ENCODE data around the gene ZNF330.

ZNF330 gene

DNA sequence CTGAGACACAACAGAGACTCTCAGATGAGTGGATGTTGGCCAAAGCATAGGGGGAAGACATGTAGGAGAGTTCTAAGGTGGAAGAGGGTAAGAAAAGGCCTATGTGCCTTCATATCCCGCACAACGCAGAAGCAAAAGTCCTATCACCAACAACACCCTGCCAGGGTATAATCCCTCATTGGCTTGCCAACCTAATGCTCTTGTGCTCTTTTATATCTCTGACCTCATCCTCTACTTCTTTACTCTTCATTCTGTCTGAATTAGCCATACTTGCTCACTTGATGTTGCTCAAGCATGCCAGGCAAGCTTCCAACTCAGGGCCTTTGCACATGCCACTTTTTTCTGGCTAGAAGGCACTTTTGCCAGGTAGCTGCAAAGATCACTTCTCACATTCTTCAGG, 28.1 kb upstream of the ZNF330 start:
- H3K4me3 ChIP-seq (replicated peaks; ENCODE audit: low read depth, low read length) = no peak overlapping the region
- TF ChIP-seq, protein P1, sequence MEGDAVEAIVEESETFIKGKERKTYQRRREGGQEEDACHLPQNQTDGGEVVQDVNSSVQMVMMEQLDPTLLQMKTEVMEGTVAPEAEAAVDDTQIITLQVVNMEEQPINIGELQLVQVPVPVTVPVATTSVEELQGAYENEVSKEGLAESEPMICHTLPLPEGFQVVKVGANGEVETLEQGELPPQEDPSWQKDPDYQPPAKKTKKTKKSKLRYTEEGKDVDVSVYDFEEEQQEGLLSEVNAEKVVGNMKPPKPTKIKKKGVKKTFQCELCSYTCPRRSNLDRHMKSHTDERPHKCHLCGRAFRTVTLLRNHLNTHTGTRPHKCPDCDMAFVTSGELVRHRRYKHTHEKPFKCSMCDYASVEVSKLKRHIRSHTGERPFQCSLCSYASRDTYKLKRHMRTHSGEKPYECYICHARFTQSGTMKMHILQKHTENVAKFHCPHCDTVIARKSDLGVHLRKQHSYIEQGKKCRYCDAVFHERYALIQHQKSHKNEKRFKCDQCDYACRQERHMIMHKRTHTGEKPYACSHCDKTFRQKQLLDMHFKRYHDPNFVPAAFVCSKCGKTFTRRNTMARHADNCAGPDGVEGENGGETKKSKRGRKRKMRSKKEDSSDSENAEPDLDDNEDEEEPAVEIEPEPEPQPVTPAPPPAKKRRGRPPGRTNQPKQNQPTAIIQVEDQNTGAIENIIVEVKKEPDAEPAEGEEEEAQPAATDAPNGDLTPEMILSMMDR (IDR thresholded peaks at IDR 0.05; ENCODE audit: low read depth, low read length, missing control alignments) = no peak
- no peak for DNase-seq (ENCODE audit: extremely low read depth, low read depth)

DNA sequence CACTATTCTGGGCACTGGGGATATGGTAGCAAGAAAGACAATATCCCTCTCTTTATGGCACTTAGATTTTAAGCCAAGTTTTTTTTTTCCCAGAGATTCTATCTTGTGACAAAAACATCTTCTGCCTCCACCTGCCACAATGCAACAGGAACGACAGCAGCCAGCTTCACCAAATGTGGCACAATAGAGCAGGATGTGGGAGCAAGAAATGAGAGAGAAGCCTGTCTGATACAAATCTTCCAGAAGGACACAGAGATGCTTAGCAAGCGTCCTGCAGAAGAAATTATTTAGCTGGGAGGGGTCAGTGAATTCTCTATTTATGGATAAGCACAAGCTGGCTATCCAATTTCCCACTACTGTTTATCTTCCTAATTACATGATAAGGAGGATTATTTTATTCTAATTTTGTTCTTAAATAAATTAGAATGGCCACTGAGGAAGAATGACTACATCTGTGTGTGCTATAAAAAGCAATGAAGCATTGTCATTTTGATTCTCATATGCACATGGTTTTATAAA, 27.1 kb upstream of the ZNF330 start:
- DNase-seq (ENCODE audit: extremely low read depth, low read depth) = no peak
- TF ChIP-seq, protein P1 (IDR thresholded peaks at IDR 0.05; ENCODE audit: low read depth, low read length, missing control alignments) = no peak
- H3K4me3 ChIP-seq (replicated peaks; ENCODE audit: low read depth, low read length) = no peak overlapping the region

DNA sequence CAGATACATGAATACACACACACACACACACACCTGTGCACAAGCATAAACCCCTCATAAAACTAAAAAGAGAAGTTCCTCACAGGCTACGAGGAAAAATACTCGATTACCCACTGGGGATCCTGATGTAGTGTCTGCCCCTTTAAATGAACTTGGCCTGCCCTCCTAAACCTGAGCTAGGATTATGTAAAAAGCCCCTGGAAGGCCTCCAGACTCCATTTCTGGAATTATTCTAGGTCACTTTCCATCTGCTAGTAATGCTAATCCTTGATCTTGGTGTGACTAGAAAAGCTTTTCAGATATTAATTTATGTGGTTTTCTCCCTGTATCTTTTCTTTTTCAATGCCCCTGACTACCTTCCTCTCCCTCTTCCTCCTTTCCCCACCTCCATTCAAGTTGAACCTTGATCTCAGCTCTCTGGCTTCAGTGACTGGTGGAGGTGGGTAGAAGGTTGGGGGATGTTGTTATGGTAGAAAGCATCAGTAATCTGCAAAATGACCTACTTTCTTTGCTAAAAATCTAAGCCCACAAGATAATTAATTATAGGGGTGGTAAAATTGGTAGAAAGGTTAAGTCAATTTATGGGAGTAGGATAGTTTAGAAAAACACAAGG, 25.5 kb upstream of the ZNF330 start:
- no peak overlapping the region for H3K4me3 ChIP-seq (replicated peaks; ENCODE audit: low read depth, low read length)
- TF ChIP-seq, protein P1 (IDR thresholded peaks at IDR 0.05; ENCODE audit: low read depth, low read length, missing control alignments) = no peak
- DNase-seq (ENCODE audit: extremely low read depth, low read depth) = no peak

DNA sequence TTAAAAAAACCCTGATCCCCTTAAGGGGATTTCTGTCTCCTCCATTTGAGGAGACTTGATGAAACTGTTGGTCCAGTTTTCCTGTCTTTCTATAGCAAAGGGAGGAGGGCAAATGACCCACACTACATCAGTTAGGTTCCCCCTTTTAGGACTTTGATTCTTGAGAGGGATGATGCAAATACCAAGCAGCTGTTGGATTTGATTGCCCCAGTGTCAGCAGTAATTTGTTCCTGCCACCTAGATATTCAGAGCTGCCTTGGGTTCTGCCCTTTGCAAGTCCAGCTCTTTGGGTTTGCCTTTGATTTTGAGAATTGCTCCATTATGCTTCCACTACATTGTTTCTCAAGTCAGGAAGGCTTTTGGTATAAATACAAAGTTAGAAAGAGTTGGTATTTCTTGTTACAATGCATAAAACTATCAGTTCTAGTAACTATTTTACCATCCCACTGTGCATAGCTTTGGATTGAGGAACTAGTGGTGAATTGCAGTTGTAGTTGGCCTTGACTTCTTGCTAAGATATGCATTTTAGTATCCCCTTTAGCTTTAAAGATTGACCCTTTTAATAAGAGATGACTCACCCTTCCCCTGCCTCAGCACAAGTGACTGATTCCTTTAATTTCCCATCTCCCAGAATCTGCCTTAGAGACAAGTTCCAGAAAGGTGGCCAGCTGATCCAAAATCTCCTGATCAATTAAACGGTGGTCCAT, 24.3 kb upstream of the ZNF330 start:
- TF ChIP-seq, protein P1 (IDR thresholded peaks at IDR 0.05; ENCODE audit: low read depth, low read length, missing control alignments) = no peak
- no peak for DNase-seq (ENCODE audit: extremely low read depth, low read depth)
- H3K4me3 ChIP-seq (replicated peaks; ENCODE audit: low read depth, low read length) = no peak overlapping the region

DNA sequence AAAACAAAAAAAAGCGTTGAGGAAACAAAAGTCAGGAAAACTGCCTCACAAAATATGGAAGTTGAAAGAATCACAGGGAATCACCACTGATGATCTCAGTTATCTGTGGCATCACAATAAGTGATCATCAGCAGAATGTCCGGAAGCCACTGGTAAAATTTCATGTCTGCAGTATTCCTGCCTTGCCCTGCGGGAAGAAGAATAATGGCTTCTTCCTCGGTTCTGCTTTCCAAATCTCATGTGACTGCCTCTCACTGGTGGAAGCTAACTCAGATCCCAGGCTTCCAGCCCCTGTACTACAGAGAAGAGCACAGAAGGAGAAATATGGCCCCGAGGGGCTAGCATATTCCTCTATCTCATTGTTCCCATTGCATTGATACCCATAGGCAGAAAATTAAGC, 12.7 kb upstream of the ZNF330 start:
- TF ChIP-seq, protein P1 (IDR thresholded peaks at IDR 0.05; ENCODE audit: low read depth, low read length, missing control alignments) = no peak
- no peak overlapping the region for H3K4me3 ChIP-seq (replicated peaks; ENCODE audit: low read depth, low read length)
- DNase-seq (ENCODE audit: extremely low read depth, low read depth) = no peak

DNA sequence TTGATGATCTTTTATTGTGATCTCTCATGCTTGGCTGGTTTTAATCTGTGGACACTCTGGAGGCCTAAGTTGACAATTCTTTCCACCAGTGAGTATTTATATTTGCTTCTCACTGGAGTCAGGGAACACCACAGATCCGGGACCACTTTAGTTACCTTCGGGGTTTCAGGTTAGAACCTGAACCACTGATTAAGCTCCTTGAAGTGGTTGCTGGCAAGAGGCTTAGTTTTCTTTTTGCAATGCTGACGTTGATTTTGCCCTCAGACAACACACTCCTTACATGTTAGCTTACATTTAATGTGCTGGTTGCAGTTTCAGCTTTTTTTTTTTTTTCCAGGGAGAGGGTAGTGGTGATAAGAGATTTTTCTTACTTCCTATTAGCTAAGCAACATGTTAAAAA, 10.5 kb upstream of the ZNF330 start:
- DNase-seq (ENCODE audit: extremely low read depth, low read depth) = no peak
- no peak overlapping the region for H3K4me3 ChIP-seq (replicated peaks; ENCODE audit: low read depth, low read length)
- TF ChIP-seq, protein P1 (IDR thresholded peaks at IDR 0.05; ENCODE audit: low read depth, low read length, missing control alignments) = no peak
